ENCODE measurements around the gene FTCD. TPM values are rescaled to one million over a fixed set of nuclear protein-coding genes. Genes with fewer than 3 reads are reported as not detected.

The FTCD gene
- total RNA-seq (1 to 10 TPM in 2 of 5 donors, not detected in 3; 1.3 to 6.7 TPM), polyA plus RNA-seq (1 to 10 TPM in 1 of 3 donors, under 1 TPM in 2; 0.25 to 2.4 (median 0.53) TPM)
- long read RNA-seq, donor 1 = 0 reads
- long read RNA-seq, donor 2, partial matches to known transcripts = 0 of 2 reads
- long read RNA-seq, donor 2, other reads (novel, unspliced or antisense) = 0 of 2 reads
- long read RNA-seq, donor 3 = 0 reads
- long read RNA-seq, donor 4 = 0 reads
- long read RNA-seq, donor 5, partial matches to known transcripts = 0 of 1 reads
- long read RNA-seq, donor 5, other reads (novel, unspliced or antisense) = 0 of 1 reads
- long read RNA-seq, donor 6 = 0 reads
- long read RNA-seq, donor 7 = 0 reads
- long read RNA-seq, donor 8 = 0 reads
- long read RNA-seq, donor 9 = 0 reads
- long read RNA-seq, donor 10 = 0 reads

DNA sequence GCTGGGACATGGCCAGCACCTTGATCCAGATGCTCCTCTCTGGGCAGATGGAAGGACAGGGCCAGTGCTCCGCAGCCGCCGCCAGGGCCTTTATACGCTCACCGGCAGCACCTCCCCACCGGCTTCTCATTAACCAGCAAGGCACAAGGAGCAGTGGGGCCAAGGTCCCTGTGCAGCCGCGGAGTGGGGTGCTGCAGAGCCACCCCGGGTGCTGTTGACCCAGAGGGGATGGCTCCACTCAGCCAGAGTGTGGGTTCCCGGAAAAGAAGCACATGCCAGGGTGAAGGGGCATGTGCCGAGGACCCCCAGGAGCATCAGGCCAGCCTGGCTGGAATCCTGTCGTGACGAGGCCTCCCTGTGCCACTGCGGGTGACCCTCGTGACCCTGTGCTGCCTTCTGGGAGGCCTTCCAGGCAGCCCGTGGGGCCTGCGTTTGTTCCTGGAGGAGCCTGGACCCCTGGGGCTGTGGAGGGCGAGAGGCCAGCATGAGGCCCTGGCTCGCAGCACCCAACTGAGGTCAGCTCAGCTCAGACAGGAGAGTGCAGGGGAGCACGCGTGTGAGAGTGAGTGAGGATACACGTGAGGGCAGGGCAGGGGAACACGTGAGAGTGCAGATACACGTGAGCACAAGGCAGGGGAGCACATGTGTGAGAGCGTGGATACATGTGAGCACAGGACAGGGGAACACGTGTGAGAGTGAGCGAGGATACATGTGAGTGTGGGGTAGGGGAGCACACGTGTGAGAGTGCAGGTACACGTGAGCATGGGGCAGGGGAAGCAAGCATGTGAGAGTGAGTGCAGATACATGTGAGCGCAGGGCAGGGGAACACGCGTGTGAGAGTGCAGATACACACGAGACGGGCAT is at the start of gene FTCD:
Gene FTCD, minus strand, starts transcription at position 66 of the 864 bp plus-strand sequence. Its CDS starts 56 bp downstream, at position 10.
- no peak for TF ChIP-seq POLR2AphosphoS5 (IDR thresholded peaks at IDR 0.05)
- TF ChIP-seq POLR2A (IDR thresholded peaks at IDR 0.05) = no peak
- no peak for TF ChIP-seq CTCF (IDR thresholded peaks at IDR 0.05)
- TF ChIP-seq EP300 (IDR thresholded peaks at IDR 0.05) = no peak
- peak in 1 of 2 donors; percentile 20 for DNase-seq
- no peaks in the 10 kb centered on the region for H3K9me3 ChIP-seq
- H3K27ac ChIP-seq = no peak within 1 kb of the TSS
- H3K4me3 ChIP-seq = no peak within 1 kb of the TSS
- H3K36me3 ChIP-seq = peaks cover 0 to 6% (median 0%) of the 10 kb centered on the region in 4 donors
- peaks cover 0 to 18% (median 0%) of the 10 kb centered on the region in 3 donors for H3K27me3 ChIP-seq
- intact Hi-C loops (cut with DNase I; ENCODE audit: low total_unique reads) = no loop called here
- H3K4me1 ChIP-seq = peaks cover 6 to 14% (median 12%) of the 10 kb centered on the region in 4 donors
- 75 to 81% (median 80%) methylated on average over 32 to 34 of the region's 34 CpGs for WGBS, 5 donors

- no peaks in the 10 kb centered on the region for H3K27me3 ChIP-seq
- H3K9me3 ChIP-seq = no peaks in the 10 kb centered on the region
- 88 to 92% (median 89%) methylated on average over 17 to 18 of the region's 18 CpGs for whole genome bisulfite sequencing, 5 donors
- H3K27ac ChIP-seq = no peak overlapping the region
- no peaks in the 10 kb centered on the region for H3K4me1 ChIP-seq
- H3K36me3 ChIP-seq = peaks cover 43 to 94% (median 86%) of the 10 kb centered on the region in 4 donors
- intact Hi-C loops (cut with DNase I; ENCODE audit: low total_unique reads) = no loop called here
- TF ChIP-seq CTCF (IDR thresholded peaks at IDR 0.05) (no peak), POLR2A (IDR thresholded peaks at IDR 0.05) (no peak), EP300 (IDR thresholded peaks at IDR 0.05) (no peak)
- H3K4me3 ChIP-seq = no peak overlapping the region
- DNase-seq = no peak
Observed at GRCh38 chr21:46205166-46205565, 49.8 kb upstream of the FTCD start.

DNA sequence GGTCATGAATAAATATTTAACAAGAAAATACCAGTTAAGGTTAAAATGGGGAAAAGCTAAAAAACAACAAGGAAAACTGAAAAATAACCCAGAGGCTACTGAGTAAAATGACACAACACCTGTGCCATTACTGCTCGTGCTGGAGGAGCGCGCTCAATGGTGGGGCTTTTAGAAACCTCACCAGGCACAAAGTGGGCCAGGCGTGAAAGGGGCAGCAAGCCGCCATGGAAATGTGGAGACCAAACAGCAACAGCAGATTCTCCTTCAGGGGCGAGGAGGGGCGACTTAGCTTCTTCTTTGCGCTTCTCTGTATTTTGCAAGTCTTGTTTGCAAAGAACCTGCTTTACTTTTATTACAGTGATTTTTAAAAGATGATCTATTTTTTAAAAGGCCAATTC is 47.8 kb upstream of the FTCD start:
- Histone ChIP-seq H3K27ac (no peak overlapping the region), H3K36me3 (peaks cover 34 to 92% (median 82%) of the 10 kb centered on the region in 4 donors), H3K9me3 (no peaks in the 10 kb centered on the region), H3K27me3 (no peaks in the 10 kb centered on the region), H3K4me1 (no peaks in the 10 kb centered on the region), H3K4me3 (no peak overlapping the region)
- intact Hi-C loops (cut with DNase I; ENCODE audit: low total_unique reads) = no loop called here
- 95 to 98% (median 96%) methylated on average over 8 of the region's 8 CpGs for WGBS, 5 donors
- DNase-seq = no peak
- no peak for TF ChIP-seq EP300 (IDR thresholded peaks at IDR 0.05)
- no peak for TF ChIP-seq POLR2A (IDR thresholded peaks at IDR 0.05)
- TF ChIP-seq POLR2AphosphoS5 (IDR thresholded peaks at IDR 0.05) = no peak
- no peak for TF ChIP-seq CTCF (IDR thresholded peaks at IDR 0.05)

GRCh38 chr21:46202592-46203202 is 47.3 kb upstream of the FTCD start:
- H3K27ac ChIP-seq = no peak overlapping the region
- intact Hi-C loops (cut with DNase I; ENCODE audit: low total_unique reads) = no loop called here

More at GRCh38 chr21:46202592-46203202, 47.3 kb upstream of the FTCD start:
- WGBS, 5 donors = 86 to 95% (median 89%) methylated on average over 6 of the region's 6 CpGs
- DNase-seq = no peak
- H3K36me3 ChIP-seq = peaks cover 34 to 92% (median 80%) of the 10 kb centered on the region in 4 donors
- H3K4me3 ChIP-seq = no peak overlapping the region
- no peak for TF ChIP-seq EP300 (IDR thresholded peaks at IDR 0.05)
- no peak for TF ChIP-seq POLR2AphosphoS5 (IDR thresholded peaks at IDR 0.05)
- TF ChIP-seq POLR2A (IDR thresholded peaks at IDR 0.05) = no peak
- TF ChIP-seq CTCF (IDR thresholded peaks at IDR 0.05) = no peak
- no peaks in the 10 kb centered on the region for H3K9me3 ChIP-seq
- H3K4me1 ChIP-seq = no peaks in the 10 kb centered on the region
- no peaks in the 10 kb centered on the region for H3K27me3 ChIP-seq
